IPS DF 6.9 (cell line): ENCODE results near the gene PSMA5.
"Not testable (repeated sequence)": the region's sequence is repeated elsewhere in the genome, so short reads cannot be mapped to it uniquely, and the experiment has no call there.

ENCODE experiments used
- DNase-seq: peaks from one replicate; pipeline ENCODE4 v3.0.0-alpha.2; 2013; ENCODE audit warnings: low read depth, low spot score
- H3K27ac ChIP-seq: one replicate; pipeline ENCODE4 v1.5.1; 2013; ENCODE audit warnings: low read length, control low read depth
- H3K27me3 ChIP-seq: 2 replicates; pipeline ENCODE4 v1.6.1; 2013; ENCODE audit warnings: mild to moderate bottlenecking, low read length; ENCODE audit not compliant: control insufficient read depth, insufficient read depth
- H3K36me3 ChIP-seq: 2 replicates; pipeline ENCODE4 v1.6.1; 2013; ENCODE audit warnings: low read length; ENCODE audit not compliant: control insufficient read depth, insufficient read depth
- H3K4me1 ChIP-seq: 2 replicates; pipeline ENCODE4 v1.6.1; 2013; ENCODE audit warnings: low read length; ENCODE audit not compliant: control insufficient read depth, insufficient read depth
- H3K4me3 ChIP-seq: 2 replicates; pipeline ENCODE4 v1.5.1; 2013; ENCODE audit warnings: mild to moderate bottlenecking, low read length
- H3K9me3 ChIP-seq: 2 replicates; pipeline ENCODE4 v1.6.1; 2013; ENCODE audit warnings: low read length, inconsistent platforms; ENCODE audit not compliant: control insufficient read depth, insufficient read depth
- WGBS: extraction: QIAGEN DNeasy Blood & Tissue Kit; methylation state at CpG from one replicate; pipeline ENCODE4 v1.1.7; 2013; ENCODE audit warnings: mixed read lengths, missing lambda C conversion rate; ENCODE audit not compliant: insufficient read length, insufficient coverage; 5-methylcytosine and 5-hydroxymethylcytosine counted together

PSMA5 gene

DNA sequence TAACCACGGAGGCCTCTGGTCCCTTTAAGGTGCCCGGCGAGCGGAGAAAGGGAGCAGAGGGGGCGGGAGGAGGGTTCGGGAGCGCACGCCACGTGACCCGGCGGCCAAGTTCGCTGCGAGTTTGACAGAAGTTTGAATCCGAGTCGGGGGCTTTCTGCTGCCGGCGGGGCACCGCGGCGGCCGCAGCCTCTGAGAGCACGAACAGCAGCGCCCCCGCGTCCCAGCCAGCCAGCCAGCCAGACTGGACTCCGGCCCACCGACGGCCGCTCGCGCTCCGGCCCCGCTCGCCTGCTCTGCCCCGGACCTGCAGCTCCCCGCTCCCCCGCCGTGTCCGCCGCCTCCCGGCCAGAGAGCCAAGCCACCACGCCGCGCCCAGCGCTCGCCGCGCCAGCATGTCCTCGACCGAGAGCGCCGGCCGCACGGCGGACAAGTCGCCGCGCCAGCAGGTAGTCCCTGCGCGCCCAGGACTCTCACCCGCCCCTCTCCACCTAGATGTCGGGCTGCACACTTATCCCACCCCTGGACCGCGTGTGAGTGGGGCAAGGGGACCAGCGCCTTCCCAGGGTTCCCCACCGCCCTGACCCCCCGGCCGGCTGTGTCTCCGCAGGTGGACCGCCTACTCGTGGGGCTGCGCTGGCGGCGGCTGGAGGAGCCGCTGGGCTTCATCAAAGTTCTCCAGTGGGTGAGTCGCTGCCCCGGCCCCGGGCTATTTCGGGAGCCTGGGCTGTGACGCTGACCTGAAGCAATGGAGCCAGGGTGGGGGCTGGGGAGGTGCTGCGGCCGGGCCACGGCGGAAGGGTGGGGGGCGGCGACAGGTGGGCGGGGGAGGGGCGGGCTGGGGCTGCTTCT, 40.4 kb upstream of the PSMA5 start, which contains the start of gene SYPL2:
Gene SYPL2 (plus strand): TSS at position 95 of the 849 bp plus-strand sequence. CDS start 298 bp downstream, at position 393.
- H3K4me3 ChIP-seq = peak within 1 kb of the TSS; percentile 70; the same call in 1 of the 2 replicates
- DNase-seq = no peak
- H3K4me1 ChIP-seq = no peaks in the 10 kb centered on the region
- no peaks in the 10 kb centered on the region for H3K9me3 ChIP-seq
- no CpG with 5 or more reads among the region's 88 CpGs for WGBS
- H3K36me3 ChIP-seq = no peaks in the 10 kb centered on the region
- H3K27ac ChIP-seq = no peak within 1 kb of the TSS
- peaks cover 13% of the 10 kb centered on the region; the same call in 1 of the 2 replicates for H3K27me3 ChIP-seq

DNA sequence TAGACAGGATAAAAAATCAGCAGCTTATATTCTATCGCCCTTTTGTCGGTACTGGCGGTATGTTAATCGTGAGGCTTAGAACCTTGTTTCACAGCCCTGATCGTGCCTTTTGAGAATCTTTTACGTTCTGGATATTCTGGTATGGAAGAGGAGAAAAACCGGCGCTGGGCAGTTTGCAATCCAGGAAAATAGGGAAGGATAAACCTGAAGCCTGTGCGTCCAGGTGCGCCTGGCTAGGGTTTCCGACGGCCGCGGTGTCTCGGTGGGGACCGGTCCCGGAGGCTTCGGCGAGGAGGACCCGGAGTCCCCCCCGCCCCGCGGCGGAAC, 39.8 kb upstream of the PSMA5 start:
- no peak overlapping the region for H3K27ac ChIP-seq
- DNase-seq = no peak
- H3K9me3 ChIP-seq = no peaks in the 10 kb centered on the region
- H3K27me3 ChIP-seq = peaks cover 13% of the 10 kb centered on the region; the same call in 1 of the 2 replicates
- H3K4me3 ChIP-seq = peak overlapping the region; percentile 70; the same call in 1 of the 2 replicates
- H3K36me3 ChIP-seq = no peaks in the 10 kb centered on the region
- H3K4me1 ChIP-seq = no peaks in the 10 kb centered on the region
- no CpG with 5 or more reads among the region's 24 CpGs for WGBS

DNA sequence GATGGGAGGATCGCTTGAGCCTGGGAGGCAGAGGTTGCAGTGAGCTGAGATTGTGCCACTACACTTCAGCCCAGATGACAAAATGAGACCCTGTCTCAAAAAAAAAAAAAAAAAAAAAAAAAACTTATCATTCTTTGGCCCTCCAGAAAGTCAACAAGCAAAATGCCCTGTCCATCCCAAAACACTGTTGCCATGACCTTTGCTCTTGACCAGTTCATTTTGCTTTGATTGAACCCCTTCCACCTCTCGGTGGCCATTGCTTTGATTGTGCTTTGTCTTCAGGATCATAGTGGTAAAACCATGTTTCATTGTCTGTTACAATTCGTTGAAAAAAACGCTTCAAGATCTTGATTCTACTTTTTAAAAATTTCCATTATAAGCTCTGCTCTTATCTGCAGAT, 31.6 kb upstream of the PSMA5 start:
- Histone ChIP-seq H3K9me3 (no peaks in the 10 kb centered on the region), H3K4me1 (no peaks in the 10 kb centered on the region), H3K27ac (no peak overlapping the region), H3K4me3 (no peak overlapping the region), H3K27me3 (no peaks in the 10 kb centered on the region), H3K36me3 (no peaks in the 10 kb centered on the region)
- no peak for DNase-seq
- no CpG with 5 or more reads among the region's 4 CpGs for WGBS

DNA sequence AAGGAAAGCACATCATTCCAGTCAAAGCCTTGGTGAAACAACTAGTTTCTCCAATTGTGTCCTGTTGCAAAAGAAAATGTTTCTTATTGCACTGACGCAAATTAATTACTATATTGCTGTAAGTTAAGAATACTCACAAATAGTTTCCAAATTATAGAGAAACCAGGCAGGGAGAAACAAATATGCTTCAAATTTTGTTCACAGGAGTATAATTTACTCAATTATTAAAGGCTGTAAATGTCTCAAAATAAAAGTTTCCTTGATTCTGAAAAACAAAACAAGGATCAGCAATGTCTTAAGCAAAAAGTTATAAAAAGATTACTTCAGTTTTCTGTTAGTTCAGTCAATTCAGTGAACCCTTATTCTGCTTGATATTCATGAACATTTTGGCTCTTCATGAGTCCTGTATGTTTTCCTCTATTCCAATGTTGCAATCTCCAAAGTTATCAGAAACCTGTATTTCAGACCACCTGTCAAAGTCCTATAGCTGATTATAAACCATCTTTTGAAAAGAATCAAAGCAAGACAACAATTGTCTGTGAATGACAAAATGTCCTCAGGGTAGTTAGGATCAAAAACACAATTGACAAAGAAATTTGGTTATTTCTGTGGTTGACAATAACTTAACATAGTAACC, 28.4 kb upstream of the PSMA5 start:
- no peaks in the 10 kb centered on the region for H3K27me3 ChIP-seq

DNA sequence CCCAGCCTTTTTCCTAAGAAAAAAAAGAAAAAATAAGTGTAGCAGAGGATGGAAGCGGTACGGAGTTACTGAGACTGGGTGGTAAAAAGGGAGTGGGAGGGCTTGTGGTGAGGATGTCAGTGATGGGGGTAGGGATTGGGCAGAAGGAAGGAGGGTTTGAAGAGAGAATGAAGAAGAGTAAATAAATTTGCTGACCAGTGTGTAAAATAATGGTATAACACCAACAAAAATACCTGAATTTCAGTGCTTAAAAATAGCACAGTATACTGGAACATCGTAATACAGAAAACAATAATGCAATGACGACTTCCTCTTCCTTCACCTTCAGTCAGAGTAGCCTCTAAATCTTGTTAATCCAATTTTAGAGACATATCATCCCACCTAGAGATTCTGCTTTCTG, 21.3 kb upstream of the PSMA5 start:
- no peak for DNase-seq
- Histone ChIP-seq H3K27ac (no peak overlapping the region), H3K4me3 (no peak overlapping the region), H3K4me1 (no peaks in the 10 kb centered on the region), H3K36me3 (no peaks in the 10 kb centered on the region), H3K27me3 (no peaks in the 10 kb centered on the region), H3K9me3 (no peaks in the 10 kb centered on the region)
- no CpG with 5 or more reads among the region's 4 CpGs for WGBS

More for the DNA sequence above, 28.4 kb upstream of the PSMA5 start:
- DNase-seq = no peak
- WGBS = no CpG with 5 or more reads among the region's 1 CpG
- H3K27ac ChIP-seq = no peak overlapping the region
- no peaks in the 10 kb centered on the region for H3K4me1 ChIP-seq
- no peaks in the 10 kb centered on the region for H3K36me3 ChIP-seq
- H3K4me3 ChIP-seq = no peak overlapping the region
- H3K9me3 ChIP-seq = no peaks in the 10 kb centered on the region

DNA sequence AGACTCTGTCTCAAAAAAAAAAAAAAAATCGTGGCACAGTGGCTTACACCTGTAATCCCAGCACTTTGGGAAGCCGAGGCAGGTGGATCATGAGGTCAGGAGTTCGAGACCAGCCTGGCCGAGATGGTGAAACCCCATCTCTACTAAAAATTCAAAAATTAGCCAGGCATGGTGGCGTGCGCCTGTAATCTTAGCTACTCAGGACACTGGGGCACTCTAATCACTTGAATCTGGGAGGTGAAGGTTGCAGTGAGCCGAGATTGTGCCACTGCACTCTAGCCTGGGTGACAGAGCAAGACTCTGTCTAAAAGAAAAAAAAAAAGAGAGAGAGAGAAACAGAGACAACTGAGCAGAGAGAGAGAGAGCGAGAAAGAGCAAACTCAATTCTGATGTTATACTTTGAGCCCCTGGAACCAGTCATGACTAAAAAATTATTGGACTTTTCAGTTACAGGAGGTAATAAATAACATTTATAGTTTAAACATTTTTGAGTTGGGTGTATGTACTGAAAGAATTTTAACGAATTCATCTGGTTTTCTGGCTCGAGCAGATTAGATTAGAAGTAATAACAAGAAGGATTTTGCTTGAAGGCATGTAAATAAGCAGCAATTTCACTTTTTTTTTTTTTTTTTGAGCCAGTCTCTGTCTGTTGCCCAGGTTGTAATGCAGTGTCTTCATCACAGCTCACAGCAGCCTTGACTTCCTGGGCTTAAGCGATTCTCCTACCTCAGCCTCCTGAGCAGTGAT, 19.9 kb upstream of the PSMA5 start:
- not testable (repeated sequence) for H3K36me3 ChIP-seq, H3K4me1 ChIP-seq, DNase-seq, H3K27ac ChIP-seq, H3K9me3 ChIP-seq, H3K4me3 ChIP-seq, H3K27me3 ChIP-seq
- WGBS = no CpG with 5 or more reads among the region's 11 CpGs

DNA sequence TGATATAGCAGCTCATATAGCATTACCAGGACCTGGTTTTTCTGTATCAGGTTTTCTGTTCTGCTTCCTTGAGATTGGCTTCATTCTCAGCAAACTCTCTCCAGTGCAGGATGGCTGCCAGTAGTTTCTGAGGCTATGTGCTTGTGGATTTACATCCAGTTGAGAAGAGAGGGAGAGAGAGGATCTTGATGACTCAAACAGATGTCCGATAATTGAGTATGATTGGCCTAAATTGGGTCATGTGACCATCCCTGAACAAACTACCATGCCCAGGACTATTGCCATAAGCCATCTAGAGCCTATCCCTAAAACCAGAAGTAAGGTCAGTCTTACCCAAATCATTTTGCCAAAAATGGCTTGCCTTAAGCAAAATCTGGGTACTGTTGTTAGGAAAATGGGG, 18.1 kb upstream of the PSMA5 start:
- WGBS = no CpG with 5 or more reads among the region's 1 CpG
- no peaks in the 10 kb centered on the region for H3K36me3 ChIP-seq
- no peak overlapping the region for H3K4me3 ChIP-seq
- no peaks in the 10 kb centered on the region for H3K4me1 ChIP-seq
- H3K27me3 ChIP-seq = no peaks in the 10 kb centered on the region
- no peaks in the 10 kb centered on the region for H3K9me3 ChIP-seq
- no peak for DNase-seq
- H3K27ac ChIP-seq = no peak overlapping the region

DNA sequence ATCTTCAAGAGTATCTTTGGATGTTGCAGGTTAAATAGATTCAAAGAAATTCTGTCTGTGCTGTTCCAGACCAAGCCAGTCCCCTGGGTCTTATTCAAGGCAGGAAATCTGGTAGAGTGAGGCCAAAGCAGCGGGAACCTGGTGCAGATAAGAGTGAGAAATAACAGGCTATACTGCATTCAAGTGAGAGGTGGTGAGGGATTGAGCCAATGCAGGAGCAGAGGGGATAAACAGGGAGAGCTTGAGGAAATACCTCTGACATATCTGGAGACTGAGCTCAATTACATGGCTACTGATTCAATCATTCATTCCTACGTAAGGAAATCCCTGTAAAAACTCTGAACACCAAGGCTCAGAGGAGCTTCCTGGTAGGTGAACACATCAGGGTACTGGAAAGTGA, 17.2 kb upstream of the PSMA5 start:
- no peaks in the 10 kb centered on the region for H3K9me3 ChIP-seq
- H3K27me3 ChIP-seq = no peaks in the 10 kb centered on the region
- H3K4me1 ChIP-seq = no peaks in the 10 kb centered on the region
- no peak overlapping the region for H3K27ac ChIP-seq
- no peak for DNase-seq
- no peaks in the 10 kb centered on the region for H3K36me3 ChIP-seq
- no CpG with 5 or more reads among the region's 2 CpGs for WGBS
- no peak overlapping the region for H3K4me3 ChIP-seq

DNA sequence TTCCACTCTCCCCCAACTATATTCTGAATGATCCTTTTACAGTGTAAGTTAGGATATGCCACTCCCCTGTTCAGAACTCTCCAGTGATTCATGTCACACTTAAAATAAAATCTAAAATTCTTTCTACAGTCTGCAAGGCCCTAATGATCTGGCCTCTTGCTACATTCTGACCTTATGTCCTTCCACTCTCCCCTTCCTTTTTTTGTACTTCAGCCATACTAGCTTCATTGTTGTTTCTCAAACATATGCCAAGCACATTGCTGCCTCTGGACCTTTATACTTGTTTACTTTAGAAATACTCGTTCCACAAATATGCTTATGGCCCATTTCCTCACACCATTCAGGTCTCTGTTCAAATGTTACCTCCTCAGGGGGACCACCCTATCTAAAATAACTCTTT, 14.8 kb upstream of the PSMA5 start:
- no CpG with 5 or more reads among the region's 1 CpG for WGBS
- no peaks in the 10 kb centered on the region for H3K9me3 ChIP-seq
- no peak for DNase-seq
- no peaks in the 10 kb centered on the region for H3K27me3 ChIP-seq
- no peaks in the 10 kb centered on the region for H3K4me1 ChIP-seq
- H3K27ac ChIP-seq = no peak overlapping the region
- no peaks in the 10 kb centered on the region for H3K36me3 ChIP-seq
- H3K4me3 ChIP-seq = no peak overlapping the region

DNA sequence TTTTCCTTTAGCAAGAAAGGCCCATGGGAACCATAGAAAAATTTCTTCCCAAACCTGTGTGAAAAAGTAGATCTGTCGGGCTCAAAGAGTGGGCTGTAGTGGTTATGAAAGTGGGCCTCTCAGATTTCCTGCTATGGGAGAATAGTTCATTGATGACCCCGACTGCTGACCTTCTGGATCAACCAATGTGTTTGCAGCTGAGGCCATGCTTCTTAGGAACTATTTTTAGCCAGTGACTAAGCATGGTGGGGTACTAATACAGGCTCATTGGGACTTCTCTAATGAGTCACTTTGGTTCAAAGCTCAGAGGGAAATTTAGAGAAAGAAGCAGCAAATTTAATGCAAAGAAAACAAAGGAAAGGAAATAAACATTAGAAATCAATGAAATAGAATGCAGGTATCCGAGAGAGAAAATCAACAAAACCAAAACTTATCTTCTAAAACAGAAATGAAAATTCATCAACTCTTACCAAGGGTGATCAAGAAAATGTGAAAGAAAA, 12.6 kb upstream of the PSMA5 start:
- DNase-seq = no peak
- H3K4me3 ChIP-seq = no peak overlapping the region
- no peaks in the 10 kb centered on the region for H3K27me3 ChIP-seq
- H3K36me3 ChIP-seq = no peaks in the 10 kb centered on the region
- no peaks in the 10 kb centered on the region for H3K4me1 ChIP-seq
- WGBS = no CpG with 5 or more reads among the region's 3 CpGs
- no peaks in the 10 kb centered on the region; the same call in 1 of the 2 replicates for H3K9me3 ChIP-seq
- H3K27ac ChIP-seq = no peak overlapping the region
